ENCODE results near the gene BARHL2.
A peak's percentile ranks its signal among the peaks of the same experiment; 100 is the strongest.

Gene BARHL2

DNA sequence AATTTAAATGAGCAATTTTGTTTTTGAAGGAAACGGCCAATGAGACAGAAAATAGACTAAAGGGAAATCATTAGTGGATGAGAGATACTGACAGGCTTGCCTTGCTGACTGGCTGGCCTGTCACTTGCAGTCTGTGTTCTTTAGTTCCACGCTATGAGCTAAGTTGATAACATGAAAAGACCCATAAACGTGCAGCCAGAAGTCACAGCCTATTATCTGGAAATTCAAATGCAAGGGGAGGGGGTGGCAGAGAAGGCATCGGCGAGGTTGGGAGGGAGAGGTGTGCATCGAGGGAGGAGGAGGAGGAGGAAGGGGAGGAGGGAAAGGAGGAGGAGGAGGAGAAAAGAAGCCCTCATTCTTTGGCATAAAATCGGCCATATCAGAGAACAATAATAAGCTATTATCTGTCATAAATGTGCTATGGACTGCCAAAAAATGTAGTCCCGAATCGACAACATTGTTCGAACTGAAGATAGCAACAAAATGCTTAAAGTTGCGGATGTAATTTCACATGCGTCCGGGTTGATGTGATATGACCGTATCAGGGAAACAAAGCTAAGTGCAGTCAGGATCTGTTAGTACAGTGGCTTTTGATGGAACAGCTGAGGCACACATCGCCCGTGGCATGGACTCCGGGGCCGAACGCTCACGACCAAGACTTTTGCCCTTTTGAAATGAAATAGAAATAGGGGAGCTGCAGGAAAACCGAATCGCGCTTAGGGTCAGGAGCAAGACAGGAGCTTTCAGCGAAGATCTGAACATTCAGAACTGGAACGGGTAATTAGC, 11.6 kb upstream of the BARHL2 start:
- Mint-ChIP-seq H3K4me1 (ENCODE audit: low read depth) (peaks cover 58% of the 10 kb centered on the region), H3K27ac (peak overlapping the region; percentile 34)

DNA sequence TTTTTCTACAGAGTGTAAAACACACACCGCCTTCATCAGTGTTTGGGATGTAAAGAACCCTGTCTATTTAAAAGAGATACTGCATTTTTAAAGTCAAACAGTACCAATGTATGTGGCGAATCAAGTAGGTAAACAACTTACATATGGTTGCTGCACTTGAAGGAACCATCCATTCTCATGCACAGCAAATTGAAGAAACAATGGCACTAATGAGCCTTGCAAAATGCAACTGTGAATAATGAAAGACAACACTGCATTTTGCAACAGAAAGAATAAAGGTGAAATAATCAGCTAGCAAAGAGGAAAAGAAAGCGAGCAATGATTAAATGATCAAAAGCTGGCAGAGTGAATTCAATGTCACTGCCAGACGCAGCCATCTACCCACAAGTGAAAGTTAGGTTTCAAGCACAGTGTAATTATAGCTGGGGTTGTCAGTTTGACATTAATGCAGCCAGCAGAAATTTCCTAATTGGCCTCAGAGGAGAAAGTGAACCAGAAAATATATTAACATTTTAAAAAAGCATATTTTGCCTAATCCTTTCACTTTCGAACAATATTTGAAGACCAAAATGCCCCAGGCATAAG, 10.9 kb upstream of the BARHL2 start:
- Mint-ChIP-seq H3K4me1 (ENCODE audit: low read depth) (peaks cover 63% of the 10 kb centered on the region), H3K9me3 (ENCODE audit: low read depth) (peaks cover 6% of the 10 kb centered on the region), H3K36me3 (peaks cover 2% of the 10 kb centered on the region), H3K27ac (no peak overlapping the region), H3K27me3 (peaks cover 67% of the 10 kb centered on the region), H3K4me3 (peak overlapping the region; percentile 51)

More for the DNA sequence above, 11.6 kb upstream of the BARHL2 start:
- H3K4me3 Mint-ChIP-seq, result peak overlapping the region; percentile 63
- peaks cover 6% of the 10 kb centered on the region for H3K9me3 Mint-ChIP-seq (ENCODE audit: low read depth)
- peaks cover 2% of the 10 kb centered on the region for H3K36me3 Mint-ChIP-seq
- peaks cover 71% of the 10 kb centered on the region for H3K27me3 Mint-ChIP-seq

DNA sequence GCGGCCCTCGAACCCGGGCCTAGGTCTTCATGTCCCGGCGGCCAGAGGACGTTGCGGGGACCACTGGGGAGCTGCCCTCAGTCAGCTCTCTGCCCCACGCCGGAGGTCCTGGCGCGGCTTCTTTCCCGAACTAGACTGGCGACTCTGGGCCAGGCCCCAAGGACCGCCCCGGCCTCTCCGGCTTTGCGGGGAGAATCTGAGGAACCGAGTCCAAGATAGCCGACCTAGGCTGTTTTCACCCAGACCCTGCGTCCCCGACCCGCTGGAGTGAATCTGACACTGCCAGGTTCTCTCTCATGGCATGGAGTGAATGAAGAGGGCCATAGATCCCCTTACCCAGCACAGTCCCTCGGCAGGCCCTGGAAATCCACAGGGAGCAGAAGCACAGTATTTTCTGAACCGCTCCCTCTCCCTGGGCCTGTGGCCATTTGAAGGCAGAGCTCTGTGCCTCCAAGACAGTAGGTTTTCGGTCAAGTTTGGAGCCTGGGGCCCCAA, 9.9 kb upstream of the BARHL2 start:
- H3K4me1 Mint-ChIP-seq (ENCODE audit: low read depth), result peaks cover 69% of the 10 kb centered on the region
- peaks cover 67% of the 10 kb centered on the region for H3K27me3 Mint-ChIP-seq
- H3K27ac Mint-ChIP-seq, result no peak overlapping the region
- no peak overlapping the region for H3K4me3 Mint-ChIP-seq
- H3K9me3 Mint-ChIP-seq (ENCODE audit: low read depth), result peaks cover 9% of the 10 kb centered on the region
- H3K36me3 Mint-ChIP-seq, result peaks cover 5% of the 10 kb centered on the region

DNA sequence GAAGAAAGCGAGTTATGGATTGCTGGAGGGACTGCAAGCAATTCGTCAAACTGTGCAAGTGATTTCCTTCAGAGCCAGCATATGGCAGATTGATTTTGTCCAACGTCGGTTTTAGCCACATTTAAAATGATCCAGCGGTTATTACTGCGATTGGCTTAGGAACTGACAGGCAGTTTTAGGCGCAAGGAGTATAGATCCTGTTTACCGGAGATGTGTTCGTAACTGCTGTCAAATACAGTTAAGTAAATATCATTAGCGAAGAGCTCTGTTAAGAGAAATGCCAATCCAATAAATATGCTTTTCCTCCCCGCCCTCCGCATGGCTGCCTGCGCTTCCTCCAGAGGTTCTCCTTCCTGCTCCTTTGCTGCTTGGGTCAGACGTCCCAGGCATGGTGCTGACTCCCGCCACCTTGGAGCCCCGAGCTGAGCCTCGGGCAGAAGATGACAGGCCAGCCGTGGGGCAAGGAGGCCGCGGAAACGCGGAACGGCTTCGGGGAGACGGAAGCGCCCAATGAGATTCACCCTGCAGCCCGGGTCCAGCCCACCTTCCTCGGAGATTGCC, 9.4 kb upstream of the BARHL2 start:
- H3K36me3 Mint-ChIP-seq, result peaks cover 8% of the 10 kb centered on the region
- H3K27me3 Mint-ChIP-seq, result peaks cover 70% of the 10 kb centered on the region
- H3K27ac Mint-ChIP-seq, result peak overlapping the region; percentile 84
- H3K4me1 Mint-ChIP-seq (ENCODE audit: low read depth), result peaks cover 70% of the 10 kb centered on the region
- H3K4me3 Mint-ChIP-seq, result peak overlapping the region; percentile 86
- H3K9me3 Mint-ChIP-seq (ENCODE audit: low read depth), result peaks cover 9% of the 10 kb centered on the region

DNA sequence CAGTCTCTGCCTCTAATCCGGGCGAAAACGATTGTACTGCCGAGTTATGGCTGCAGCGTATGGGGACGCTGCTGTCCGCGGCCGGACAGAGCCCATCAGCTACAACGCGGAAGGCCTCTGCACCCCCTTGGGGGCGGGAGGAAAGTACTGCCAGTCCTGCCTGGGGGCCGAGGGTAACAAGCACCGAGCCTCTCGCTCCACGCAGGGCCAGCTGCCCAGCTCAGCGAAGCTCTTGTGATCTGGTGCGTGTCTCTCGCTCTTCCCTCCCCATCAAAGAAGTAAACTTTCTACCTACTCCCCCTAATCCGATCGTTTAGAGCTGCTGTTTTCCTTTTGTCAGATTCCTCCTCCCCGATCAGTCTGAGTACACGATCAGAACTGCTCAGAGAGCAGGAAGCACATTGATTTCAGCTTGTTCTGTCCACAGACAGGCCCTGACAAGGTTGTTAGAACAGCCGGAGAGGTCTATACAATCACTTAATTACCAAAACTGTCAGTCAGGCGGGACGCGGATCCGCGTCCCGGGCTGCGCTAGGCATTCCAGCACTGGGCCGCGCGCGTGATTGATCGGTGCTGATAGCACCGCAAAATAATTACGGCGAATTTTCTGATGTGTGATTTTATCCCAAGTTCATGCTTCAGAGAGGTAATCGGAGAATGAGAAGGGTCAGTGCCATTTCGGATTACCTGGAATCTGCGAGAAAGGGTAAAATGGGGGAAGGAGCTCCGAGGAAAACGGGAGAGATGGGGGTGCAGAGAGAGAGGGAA, 8.7 kb upstream of the BARHL2 start:
- Mint-ChIP-seq H3K4me3 (peak overlapping the region; percentile 86), H3K4me1 (ENCODE audit: low read depth) (peaks cover 72% of the 10 kb centered on the region), H3K36me3 (peaks cover 10% of the 10 kb centered on the region), H3K9me3 (ENCODE audit: low read depth) (peaks cover 13% of the 10 kb centered on the region), H3K27me3 (peaks cover 70% of the 10 kb centered on the region), H3K27ac (peak overlapping the region; percentile 84)

DNA sequence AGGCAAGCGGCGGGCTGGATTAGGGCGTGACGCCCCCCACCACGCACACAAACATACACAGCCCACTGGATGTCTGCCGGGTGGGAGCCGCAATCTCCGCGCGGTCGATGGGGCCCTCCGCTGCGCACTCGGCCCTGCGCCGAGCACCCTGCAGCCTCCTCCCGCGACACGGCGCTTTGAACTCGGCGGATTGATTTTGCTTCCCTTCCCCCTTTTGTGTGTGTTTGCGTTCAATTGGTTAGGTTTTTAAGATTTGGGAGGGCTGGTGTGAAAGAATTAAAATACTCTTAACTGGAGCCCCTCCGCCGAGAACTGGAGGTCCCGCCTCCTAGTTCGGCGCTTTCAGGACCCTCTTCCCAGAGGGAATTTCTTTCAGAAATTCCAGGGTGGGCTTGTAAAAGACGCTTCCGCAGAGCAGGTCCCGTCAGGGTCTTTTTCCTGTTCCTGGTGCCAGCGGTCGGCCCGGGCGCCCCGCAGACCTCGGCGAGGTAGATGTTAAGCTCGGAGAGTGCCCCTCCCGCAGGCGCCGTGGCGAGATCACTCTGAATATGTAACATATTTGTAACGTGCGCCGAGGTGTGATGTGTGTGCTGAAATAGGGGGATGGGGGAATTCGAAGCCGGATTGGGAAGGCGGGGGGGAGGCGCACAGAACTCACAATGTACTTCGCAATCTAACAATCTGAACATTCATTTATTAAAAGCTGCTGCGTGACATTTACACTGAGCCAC, 8.0 kb upstream of the BARHL2 start:
- peaks cover 73% of the 10 kb centered on the region for H3K27me3 Mint-ChIP-seq
- peaks cover 13% of the 10 kb centered on the region for H3K36me3 Mint-ChIP-seq
- H3K4me3 Mint-ChIP-seq, result peak overlapping the region; percentile 86
- H3K4me1 Mint-ChIP-seq (ENCODE audit: low read depth), result peaks cover 68% of the 10 kb centered on the region
- no peak overlapping the region for H3K27ac Mint-ChIP-seq
- H3K9me3 Mint-ChIP-seq (ENCODE audit: low read depth), result peaks cover 16% of the 10 kb centered on the region

DNA sequence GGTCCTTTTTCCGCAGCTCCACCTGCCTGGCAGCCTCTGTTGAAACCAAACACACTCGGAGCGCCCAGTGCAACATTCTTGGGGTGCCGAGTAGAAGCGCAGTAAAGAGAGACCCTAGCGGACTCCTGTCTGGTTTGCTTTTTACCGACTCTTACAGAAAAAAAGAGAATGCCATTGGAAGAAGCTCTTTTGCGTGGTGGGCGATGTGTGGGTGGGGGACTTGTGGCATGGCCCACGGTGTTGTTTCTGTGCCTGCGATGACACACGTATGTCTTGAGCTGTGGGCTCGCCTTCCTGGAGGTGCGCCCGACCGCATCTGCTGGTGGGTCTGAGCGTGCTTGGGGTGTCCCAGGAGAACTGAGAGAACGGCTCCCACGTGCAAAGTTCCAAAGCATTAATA, 7.3 kb upstream of the BARHL2 start:
- H3K27ac Mint-ChIP-seq, result no peak overlapping the region
- H3K36me3 Mint-ChIP-seq, result peaks cover 13% of the 10 kb centered on the region
- peaks cover 18% of the 10 kb centered on the region for H3K9me3 Mint-ChIP-seq (ENCODE audit: low read depth)
- H3K27me3 Mint-ChIP-seq, result peaks cover 72% of the 10 kb centered on the region
- peaks cover 63% of the 10 kb centered on the region for H3K4me1 Mint-ChIP-seq (ENCODE audit: low read depth)
- H3K4me3 Mint-ChIP-seq, result peak overlapping the region; percentile 40

DNA sequence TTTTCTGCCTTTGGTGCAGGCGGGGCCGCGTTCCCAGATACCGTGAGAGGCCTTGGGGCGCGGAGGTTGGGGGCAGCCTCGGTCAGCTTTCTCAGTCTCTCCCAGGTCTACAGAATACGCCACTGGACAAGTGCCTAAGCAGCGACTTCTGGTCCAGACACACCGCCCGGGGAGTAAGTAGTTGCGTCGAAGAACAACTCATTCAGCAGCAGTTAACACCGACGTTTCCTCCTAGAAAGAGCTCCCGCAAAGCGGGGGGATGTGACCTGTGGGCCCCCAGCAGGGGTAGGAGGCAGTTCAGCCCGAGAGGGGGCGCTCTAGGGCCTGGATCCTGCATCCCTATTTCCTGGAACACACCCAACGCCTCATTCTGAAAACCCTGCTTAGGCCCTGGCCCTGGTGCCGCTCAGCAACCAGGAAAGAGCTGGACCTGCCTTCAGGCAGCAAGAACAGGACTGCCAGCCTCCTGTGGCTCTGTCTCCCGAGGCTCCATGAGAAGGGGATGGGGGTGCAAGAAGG, 6.5 kb upstream of the BARHL2 start:
- peaks cover 15% of the 10 kb centered on the region for H3K36me3 Mint-ChIP-seq
- H3K27me3 Mint-ChIP-seq, result peaks cover 74% of the 10 kb centered on the region
- peak overlapping the region; percentile 74 for H3K4me3 Mint-ChIP-seq
- peaks cover 18% of the 10 kb centered on the region for H3K9me3 Mint-ChIP-seq (ENCODE audit: low read depth)
- no peak overlapping the region for H3K27ac Mint-ChIP-seq
- H3K4me1 Mint-ChIP-seq (ENCODE audit: low read depth), result peaks cover 63% of the 10 kb centered on the region

DNA sequence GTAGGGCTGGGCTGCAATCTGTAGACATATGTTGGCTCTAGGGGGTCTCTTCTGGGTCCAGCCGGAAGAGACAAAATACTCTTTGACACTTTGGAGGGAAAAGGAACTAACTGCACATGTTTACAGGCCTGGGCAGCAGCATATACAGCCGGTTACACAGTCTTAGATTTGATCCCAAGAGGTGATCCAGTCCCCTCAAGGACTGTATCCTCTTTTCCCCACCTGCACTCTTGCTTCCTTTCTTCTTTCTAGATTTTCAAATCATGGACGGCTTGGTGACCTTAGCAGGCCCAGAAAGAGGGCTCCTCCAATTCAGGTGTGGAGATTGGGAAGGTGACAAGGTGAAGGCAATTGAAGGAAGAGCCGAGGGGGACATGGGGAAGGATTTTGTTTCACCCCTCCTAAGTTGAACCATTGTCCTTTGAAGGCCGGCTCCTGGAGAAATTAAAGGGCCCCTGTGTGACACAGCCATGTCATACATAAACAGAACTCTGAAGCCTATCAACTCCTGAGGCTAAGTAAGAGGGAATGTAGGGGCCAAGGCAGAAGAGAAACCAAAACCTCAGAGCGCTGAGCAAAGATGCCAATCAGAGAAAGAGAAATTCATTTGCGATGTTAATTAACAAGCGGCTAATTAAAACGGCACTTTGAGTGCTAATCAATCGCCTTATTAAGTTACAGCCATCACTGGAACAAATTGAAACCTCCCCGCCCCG, 5.9 kb upstream of the BARHL2 start:
- peaks cover 72% of the 10 kb centered on the region for H3K27me3 Mint-ChIP-seq
- H3K4me1 Mint-ChIP-seq (ENCODE audit: low read depth), result peaks cover 60% of the 10 kb centered on the region
- H3K36me3 Mint-ChIP-seq, result peaks cover 14% of the 10 kb centered on the region
- H3K27ac Mint-ChIP-seq, result no peak overlapping the region
- peak overlapping the region; percentile 74 for H3K4me3 Mint-ChIP-seq
- H3K9me3 Mint-ChIP-seq (ENCODE audit: low read depth), result peaks cover 18% of the 10 kb centered on the region

DNA sequence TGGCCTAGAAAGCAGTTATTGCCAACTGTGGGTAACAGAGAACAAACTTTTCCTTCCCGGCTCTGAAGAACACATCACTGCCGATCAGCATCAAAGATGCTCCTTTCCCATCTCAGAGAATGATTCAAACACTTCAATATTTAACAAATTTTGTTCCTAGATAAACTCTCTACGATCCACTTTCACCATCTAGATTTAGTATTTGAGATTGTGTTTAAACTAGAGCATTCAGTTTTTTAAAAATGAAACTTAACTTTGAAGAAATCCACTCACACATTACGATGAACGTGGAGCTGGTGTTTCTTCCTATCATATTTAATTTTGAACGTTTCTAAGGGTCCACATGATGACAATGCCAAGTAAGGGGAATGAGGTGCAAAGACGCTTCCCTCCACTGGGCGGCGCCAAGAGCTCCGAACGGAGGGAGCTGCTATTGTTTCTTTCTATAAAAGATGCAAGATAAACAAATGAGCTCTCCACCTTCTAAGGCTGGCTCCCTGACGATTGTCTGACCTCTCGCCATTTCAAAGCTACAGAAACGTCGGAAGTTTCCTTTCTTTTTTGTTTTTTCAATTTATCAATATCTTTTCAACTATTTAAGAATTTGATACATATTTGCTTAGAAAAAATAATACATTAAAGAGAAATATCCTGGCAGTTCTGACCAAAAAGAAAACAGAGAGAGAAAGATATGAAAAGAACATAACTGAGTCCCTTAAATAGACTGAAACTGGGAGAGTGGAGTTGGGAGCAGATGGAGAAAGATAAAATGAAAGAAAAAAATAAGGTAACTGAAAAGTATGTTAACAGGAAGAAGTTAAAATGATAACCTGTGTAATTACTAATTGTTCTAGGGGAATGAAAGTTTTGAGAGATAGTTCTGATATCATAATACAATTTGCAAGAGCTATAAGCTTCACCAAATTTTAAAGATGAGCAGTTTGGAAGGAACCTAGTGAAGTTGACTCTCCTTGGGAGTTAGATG, 4.4 kb upstream of the BARHL2 start:
- H3K27me3 Mint-ChIP-seq, result peaks cover 66% of the 10 kb centered on the region
- peak overlapping the region; percentile 3 for H3K4me3 Mint-ChIP-seq
- H3K27ac Mint-ChIP-seq, result no peak overlapping the region
- H3K36me3 Mint-ChIP-seq, result peaks cover 17% of the 10 kb centered on the region
- peaks cover 51% of the 10 kb centered on the region for H3K4me1 Mint-ChIP-seq (ENCODE audit: low read depth)
- peaks cover 18% of the 10 kb centered on the region for H3K9me3 Mint-ChIP-seq (ENCODE audit: low read depth)

DNA sequence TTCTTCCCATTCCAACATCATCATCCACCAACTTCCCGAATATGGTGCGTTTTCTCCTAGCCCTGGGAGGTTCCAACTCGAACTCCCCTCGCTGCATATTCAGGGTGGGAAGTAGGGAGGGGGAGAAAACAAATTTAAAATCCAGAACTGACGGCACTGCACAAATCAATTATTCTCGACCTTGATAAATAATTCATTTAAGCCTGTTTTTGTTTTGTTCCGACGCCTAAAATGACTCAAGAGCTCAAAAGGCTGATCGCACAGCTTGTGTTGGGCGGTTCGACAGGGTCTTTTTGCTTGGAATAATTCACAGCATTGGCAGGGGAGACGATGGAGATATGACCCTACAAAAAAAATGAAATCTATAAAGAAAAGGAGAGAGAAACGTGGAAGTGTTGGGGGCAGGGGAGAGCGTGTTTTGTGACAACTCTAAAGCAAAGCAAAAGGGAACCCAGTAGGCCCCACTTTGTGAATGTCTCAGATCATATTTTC, 3.1 kb upstream of the BARHL2 start:
- peaks cover 60% of the 10 kb centered on the region for H3K27me3 Mint-ChIP-seq
- peaks cover 17% of the 10 kb centered on the region for H3K36me3 Mint-ChIP-seq
- peaks cover 12% of the 10 kb centered on the region for H3K9me3 Mint-ChIP-seq (ENCODE audit: low read depth)
- H3K4me1 Mint-ChIP-seq (ENCODE audit: low read depth), result peaks cover 38% of the 10 kb centered on the region
- H3K27ac Mint-ChIP-seq, result no peak overlapping the region
- no peak overlapping the region for H3K4me3 Mint-ChIP-seq

DNA sequence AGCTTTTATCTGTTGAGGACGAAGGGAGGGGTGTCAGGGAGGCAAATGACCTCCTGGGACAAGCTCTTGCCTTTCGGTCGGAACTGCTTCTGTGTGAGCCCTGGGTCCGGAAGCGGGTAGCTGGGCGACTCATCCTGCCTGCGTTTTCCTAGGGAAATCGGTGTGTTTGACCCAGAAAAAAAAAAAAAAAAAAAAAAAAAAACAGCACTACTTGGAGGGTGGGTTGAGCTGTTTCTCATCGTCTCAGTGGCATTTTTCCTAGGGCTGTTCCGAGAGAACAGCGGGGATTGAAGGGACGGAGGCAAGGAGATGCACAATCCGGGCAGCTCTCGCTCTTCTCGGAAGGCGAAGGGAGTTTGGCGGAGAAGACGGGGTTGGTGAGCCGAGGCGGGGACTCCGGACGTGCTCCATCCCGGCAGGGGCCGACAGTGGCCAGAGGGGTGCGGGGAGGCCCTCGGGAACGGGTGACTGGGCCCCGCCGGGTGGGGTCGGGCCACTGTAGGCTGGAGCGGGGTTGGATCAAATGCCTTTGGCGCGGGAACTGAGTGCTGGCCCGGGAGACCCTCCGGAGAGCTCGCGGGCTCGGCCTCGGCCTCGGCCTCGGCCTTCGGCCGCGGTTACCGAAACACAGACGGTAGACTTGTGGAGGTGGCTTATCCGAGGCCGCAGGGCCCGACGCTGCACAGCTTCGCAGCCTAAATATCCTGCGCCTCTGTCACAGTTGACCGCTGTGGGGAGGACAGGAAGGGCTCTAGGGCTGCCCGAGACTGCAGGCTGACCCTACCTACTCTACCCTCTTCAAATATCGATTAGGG, 2.4 kb upstream of the BARHL2 start:
- Mint-ChIP-seq H3K27me3 (peaks cover 61% of the 10 kb centered on the region), H3K9me3 (ENCODE audit: low read depth) (peaks cover 12% of the 10 kb centered on the region), H3K36me3 (peaks cover 17% of the 10 kb centered on the region), H3K4me1 (ENCODE audit: low read depth) (peaks cover 33% of the 10 kb centered on the region), H3K27ac (no peak overlapping the region), H3K4me3 (peak overlapping the region; percentile 68)
